Measurements from ENCODE around the gene PDE6D.
"Not testable (repeated sequence)": the region's sequence is repeated elsewhere in the genome, so short reads cannot be mapped to it uniquely, and the experiment has no call there.

The PDE6D gene

DNA sequence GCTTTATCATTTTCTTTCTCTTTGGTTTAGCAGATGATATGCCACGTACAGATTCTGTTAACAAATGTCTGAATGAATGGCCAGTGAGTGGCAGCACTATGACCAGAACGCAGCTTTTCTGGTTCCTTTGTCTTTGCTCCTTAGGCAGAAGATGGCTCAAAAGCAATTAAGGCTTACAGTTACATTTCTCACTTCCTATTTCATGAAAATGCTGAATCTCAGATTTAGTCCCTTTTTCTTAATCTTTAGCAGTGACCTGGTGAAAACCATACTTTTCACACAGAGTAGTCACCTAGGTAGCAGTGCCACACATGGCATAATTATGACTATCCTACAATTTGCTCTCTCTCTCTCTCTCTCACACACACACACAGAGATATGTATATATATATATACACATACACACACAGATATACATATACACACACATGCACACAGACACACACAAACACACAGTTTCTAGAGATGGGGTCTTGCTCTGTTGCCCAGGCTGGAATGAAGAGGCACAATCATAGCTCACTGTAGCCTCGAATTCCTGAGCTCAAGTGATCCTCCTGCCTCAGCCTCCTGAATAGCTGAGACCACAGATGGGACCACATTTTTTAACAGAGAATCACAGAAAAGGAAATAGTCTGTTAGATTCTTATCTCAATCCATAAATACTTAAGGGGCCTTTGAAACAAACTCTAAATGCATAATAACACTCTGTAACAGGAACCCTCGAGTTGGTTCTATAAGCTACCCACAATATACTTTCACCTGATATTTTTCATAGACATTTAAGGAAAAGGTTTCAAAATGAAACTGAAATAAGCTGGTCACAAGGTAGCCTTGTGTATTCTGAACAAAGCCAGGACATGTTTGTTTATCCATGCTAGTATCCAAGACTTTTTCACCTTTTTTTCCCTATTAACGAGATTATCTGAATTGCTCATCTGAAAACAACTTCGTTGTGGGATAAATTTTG, 11.6 kb downstream of the PDE6D start:
- DNase-seq, result peak; percentile 5

- DNase-seq, result no peak
Observed at GRCh38 chr2:231765496-231765929, 15.6 kb downstream of the PDE6D start.

- DNase-seq, result no peak
Observed at GRCh38 chr2:231764760-231765159, 16.3 kb downstream of the PDE6D start.

DNA sequence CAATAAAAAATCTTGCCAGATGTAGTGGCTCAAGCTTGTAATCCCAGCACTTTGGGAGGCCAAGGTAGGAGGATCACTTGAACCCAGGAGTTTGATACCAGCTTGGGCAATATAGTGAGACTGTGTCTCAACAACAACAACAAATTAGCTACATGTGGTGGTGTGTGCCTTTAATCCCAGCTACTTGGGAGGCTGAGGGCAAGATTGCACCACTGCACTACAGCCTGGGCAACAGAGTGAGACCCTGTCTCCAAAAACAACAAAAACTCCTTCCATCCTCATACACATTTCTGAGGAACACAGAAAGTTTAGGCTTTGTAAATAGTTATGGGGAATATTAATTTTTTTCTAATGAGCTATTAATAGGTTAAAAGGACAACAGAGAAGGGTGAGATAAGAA, 17.0 kb downstream of the PDE6D start:
- no peak for DNase-seq

DNA sequence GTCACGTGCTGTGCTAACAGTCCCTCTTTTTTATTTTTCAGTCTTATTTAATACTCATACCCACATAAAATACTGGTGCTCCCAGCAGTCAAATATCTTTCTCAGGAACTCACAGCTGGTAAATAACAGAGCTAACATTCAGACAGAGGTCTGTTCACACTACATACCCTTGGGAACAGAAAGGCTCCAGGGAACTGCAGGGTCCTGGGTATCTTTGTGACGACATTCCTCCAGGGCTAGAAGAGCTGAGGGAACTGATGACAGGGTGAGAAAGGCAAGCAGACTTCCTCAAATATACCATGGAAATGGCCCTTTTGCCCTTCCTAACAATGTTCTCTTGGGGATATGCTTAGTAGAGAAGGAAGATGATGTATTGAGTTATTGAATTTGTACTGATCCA, 19.3 kb downstream of the PDE6D start:
- no peak for DNase-seq

GRCh38 chr2:231752061-231752460, 29.0 kb downstream of the PDE6D start:
- no peak for DNase-seq

GRCh38 chr2:231751042-231751815, 29.9 kb downstream of the PDE6D start:
- no peak for DNase-seq

DNA sequence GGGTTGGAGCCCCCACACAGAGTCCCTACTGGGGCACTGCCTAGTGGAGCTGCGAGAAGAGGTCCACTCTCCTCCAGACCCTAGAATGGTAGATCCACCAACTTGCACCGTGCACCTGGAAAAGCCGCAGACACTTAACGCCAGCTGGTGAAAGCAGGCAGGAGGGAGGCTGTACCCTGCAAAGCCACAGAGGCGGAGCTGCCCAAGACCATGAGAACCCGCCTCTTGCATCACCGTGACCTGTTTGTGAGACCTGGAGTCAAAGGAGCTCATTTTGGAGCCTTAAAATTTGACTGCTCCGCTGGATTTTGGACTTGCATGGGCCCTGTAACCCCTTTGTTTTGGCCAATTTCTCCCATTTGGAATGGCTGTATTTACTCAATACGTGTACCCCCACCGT, 32.1 kb downstream of the PDE6D start:
- not testable (repeated sequence) for DNase-seq

DNA sequence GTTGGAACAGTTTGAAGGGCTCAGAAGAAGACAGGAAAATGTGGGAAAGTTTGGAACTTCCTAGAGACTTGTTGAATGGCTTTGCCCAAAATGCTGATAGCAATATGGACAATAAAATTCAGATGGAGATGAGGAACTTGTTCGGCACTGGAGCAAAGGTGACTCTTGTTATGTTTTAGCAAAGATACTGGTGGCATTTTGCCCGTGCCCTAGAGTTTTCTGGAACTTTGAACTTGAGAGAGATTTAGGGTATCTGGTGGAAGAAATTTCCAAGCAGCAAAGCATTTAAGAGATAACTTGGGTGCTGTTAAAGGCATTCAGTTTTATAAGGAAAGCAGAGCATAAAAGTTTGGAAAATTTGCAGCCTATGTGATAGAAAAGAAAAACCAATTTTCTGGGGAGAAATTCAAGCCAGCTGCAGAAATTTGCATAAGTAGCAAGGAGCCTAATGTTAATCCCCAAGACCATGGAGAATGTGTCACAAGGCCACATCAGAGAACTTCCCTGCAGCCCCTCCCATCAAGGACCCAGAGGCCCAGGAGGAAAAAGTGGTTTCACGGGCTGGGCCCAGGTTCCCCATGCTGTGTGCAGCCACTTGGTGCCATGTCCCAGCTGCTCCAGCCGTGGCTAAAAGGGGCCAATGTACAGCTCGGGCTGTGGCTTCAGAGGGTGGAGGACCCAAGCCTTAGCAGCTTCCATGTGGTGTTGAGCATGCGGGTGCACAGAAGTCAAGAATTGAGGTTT, 32.8 kb downstream of the PDE6D start:
- DNase-seq, result not testable (repeated sequence)

GRCh38 chr2:231745303-231746038, 35.6 kb downstream of the PDE6D start:
- no peak for DNase-seq

DNA sequence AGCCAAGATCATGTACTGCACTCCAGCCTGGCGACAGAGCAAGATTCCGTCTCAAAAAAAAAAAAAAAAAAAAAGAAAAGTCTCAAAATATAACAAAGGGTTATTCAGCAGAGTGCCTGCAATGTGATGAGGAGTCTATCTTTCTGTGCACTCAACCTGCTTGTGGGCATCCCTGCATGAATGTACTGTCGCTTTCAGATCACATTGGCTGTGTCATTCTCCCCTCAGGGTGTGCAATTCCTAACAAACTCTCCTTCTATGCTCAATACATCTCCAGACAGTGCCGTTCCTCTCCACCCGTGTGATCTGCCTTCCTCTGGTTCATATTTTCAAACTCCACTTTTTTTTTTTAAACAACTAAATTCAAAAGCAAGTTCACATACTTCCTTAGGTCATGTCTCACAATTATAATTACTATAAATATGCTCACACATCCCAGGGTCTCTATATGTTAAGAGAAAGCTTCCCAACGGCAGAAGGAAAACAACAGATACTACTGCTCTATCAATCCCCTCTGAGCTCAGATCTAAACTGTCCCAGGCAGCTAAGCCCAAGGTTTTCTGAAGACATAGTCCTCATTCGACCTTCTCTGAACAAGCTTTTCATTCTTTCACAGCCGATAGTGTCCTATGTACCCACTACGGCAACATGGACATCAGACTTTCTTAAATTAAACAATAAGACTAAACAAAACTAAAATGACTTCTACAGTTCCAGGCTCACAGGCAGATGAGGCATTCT, 37.5 kb downstream of the PDE6D start:
- no peak for DNase-seq

DNA sequence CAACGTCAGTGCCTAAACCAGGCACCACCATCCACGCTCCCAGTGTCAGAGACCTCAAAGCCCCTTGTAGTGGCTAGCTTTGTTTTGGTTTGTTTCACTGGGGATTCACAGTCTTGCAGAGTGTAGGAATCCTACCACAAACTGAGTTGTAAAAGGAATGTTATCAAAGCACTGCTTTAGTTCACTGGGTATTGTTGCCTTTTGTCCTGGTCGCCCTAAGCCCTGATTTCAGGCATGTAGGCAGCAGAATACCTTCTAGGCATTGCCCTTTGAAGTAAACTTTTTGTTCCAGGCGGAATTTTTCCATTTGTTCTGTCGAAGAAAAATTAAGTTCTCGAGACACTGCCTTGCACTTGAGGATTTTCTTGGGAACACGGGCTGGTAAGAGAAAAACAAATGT, 43.3 kb downstream of the PDE6D start:
- no peak for DNase-seq

- DNase-seq, result no peak
Observed at GRCh38 chr2:231732604-231733003, 48.5 kb downstream of the PDE6D start.

DNA sequence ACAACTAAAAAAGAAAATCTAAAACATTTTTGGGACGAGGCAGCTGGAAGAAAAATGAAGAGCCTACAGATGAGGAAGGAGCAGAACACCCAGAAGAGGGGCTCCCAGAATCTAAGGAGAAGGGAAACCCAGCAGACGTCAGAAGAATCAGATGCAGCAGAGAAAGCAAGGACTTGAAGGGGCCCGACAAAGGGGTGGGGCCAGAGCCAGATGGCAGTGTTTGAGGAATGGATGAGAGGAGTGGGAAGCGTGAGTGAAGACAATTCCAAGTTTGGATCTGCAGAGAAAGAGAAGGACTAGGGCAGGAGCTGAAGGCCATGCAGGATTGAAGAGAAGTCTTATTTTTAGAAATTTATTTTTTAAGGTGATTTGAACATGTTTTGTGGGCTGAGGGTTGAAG, 53.5 kb downstream of the PDE6D start:
- DNase-seq, result no peak

DNA sequence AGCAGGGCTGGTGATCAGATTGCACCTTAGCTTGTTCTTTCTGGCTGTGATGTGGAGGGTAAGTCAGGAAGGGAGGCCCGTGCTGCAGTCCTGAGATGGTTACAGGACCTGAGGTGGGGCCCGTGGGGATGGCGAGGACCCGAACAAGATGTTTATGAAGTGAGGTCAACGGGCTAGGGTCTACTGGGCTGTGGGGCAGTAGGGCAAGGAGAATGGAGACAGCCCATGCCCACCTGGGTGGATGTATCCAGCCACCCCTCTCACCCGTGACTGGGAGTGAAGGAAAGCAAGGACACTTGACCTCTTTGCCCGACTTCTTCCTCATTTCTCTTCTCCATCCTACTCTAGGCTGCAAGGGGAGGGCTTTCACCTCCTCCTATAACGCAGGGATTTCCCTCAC, 54.8 kb downstream of the PDE6D start:
- no peak for DNase-seq

GRCh38 chr2:231725476-231725875, 55.6 kb downstream of the PDE6D start:
- DNase-seq, result no peak

DNA sequence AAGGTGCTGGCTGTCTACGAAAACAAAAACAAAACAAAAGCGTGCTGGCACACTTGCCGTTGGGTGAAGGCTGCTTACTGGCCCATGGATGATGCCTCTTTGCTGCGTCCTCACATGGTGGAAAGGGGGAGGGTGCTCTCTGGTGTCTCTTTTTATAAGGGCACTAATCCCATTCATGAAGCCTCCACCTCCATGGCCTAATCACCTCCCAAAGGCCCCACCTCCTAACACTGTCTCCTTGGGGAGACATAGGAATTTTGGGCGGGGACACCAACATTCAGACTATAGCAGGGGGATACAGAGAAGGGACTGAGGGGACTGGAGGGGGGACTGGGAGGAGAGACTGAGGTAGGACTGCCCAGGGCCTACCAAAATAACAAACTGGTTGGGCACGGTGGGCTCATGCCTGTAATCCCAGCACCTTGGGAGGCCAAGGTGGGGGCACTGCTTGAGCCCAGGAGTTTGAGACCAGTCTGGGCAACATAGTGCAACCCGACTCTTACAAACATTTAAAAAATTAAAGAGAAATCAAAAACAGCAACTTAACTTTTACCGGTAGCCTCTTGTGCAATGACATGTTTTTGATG, 58.3 kb downstream of the PDE6D start:
- DNase-seq, result no peak

DNA sequence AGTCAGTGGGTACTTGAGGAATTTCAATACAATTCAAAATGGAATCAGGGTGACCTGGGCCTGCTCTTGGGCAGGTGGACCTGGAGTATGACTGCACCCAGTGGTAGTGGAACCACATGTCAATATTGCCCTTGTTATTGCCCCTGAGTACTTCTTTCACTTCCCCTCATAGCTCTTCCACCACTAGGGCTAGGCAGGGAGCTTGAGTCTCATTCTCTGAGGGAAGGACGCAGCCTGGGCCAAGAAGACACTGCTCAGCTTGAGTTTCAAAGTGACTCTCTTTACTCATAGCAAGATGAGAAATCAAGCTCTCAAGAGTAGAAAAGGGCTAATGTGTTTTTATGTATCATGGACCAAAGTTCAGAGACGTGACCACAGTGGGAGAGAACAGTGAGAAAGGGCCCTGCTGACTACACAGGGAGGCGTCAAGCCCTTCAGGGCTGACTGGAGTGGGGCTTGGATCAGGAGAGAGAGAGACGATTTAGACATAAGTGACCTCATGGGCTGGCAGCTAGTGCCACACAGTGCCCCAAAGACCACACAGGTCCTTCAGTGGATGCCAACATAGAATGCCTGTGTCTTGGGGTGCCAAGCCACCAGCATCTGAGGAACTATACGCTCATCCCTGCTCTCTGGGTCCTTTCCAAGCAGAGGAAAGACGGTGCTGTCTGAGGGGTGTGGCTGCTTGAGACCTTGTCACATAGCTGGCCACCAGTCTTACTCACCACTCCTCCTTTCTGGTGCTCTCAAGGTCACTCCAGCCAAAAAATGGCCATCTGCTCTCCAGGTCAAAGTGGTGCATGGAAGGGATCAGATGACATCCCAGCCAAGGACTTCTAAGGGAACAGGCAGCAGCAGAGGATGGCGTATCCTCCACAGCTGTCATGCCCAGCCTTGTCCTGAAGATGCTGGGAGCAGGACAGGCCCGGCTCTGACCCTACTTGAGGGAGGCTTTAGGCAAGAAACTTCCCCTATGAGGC, 59.8 kb downstream of the PDE6D start:
- DNase-seq, result peak; percentile 51

DNA sequence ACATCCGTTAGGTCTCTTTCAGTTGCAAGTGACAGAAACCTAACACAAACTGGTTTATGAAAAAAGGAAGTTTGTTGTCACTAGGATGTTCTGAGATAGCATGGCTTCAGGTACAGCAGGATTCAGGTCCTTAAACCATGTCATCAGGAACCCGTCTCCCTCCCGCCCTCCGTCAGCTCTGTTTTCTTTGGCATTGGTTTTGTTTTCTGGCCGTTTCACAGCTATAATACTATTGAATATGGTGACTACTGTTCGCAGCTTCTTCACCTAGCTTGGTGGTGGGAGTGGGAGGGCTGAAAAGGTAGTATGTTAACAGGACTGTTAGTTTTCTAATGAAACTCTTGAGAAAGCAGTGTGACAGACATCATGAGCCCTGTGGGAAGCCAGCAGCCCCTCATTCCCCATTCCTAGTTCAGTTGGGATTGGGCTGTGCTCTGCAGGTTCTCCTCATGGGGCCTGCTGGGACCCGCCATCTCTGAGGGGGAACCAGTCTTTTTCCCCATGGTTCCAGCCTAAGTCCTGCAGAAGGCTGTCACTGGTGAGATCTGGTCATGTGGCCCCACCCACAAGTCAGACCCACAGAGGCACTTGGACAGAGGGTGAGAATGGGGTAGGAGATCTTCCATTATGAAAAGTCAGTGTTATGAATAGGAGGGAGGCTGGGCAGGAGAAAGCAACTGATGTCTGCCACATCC, 60.6 kb downstream of the PDE6D start:
- DNase-seq, result no peak

Data from inflammatory macrophage treated with lipopolysaccharide for 4 hours (primary cell).